Liver (tissue), 9 donors: ENCODE data around the gene CLN6. TPM values are rescaled to one million over a fixed set of nuclear protein-coding genes. Genes with fewer than 3 reads are reported as not detected.

Experiments
- DNase-seq: peaks from one replicate; pipeline ENCODE4 v3.0.0-alpha.2; 2017; ENCODE audit warnings: low spot score
- H3K27ac ChIP-seq, 2 donors: one replicate each; pipeline ENCODE4 v1.7.0; 2013; ENCODE audit warnings: inconsistent platforms in 2 of 2, low read length in 2 of 2, control low read depth in 1 of 2, low read depth in 1 of 2, mild to moderate bottlenecking in 1 of 2
- H3K27me3 ChIP-seq, 4 donors: one replicate each; pipeline versions ENCODE4 v1.6.1 to v1.7.0; 2013; ENCODE audit warnings: low read length in 3 of 4, inconsistent platforms in 1 of 4, mild to moderate bottlenecking in 1 of 4, moderate library complexity in 1 of 4; ENCODE audit not compliant: control insufficient read depth in 4 of 4, insufficient read depth in 4 of 4
- H3K36me3 ChIP-seq, 4 donors: one replicate each; pipeline versions ENCODE4 v1.6.1 to v1.7.0; 2013; ENCODE audit warnings: low read length in 3 of 4, mild to moderate bottlenecking in 3 of 4, low read depth in 1 of 4, moderate library complexity in 1 of 4; ENCODE audit not compliant: control insufficient read depth in 4 of 4, insufficient read depth in 3 of 4
- H3K4me1 ChIP-seq, 4 donors: one replicate each; pipeline versions ENCODE4 v1.6.1 to v1.7.0; 2013; ENCODE audit warnings: low read length in 3 of 4, mild to moderate bottlenecking in 3 of 4, moderate library complexity in 1 of 4; ENCODE audit not compliant: control insufficient read depth in 4 of 4, insufficient read depth in 4 of 4
- H3K4me3 ChIP-seq, 3 donors: one replicate each; pipeline versions ENCODE4 v1.6.1 to v1.7.0; 2013; ENCODE audit warnings: low read length in 3 of 3, control low read depth in 1 of 3, low read depth in 1 of 3, mild to moderate bottlenecking in 1 of 3
- H3K9ac ChIP-seq, 2 donors: one replicate each; pipeline ENCODE4 v1.7.0; 2013; ENCODE audit warnings: low read length in 2 of 2, mild to moderate bottlenecking in 2 of 2, moderate library complexity in 2 of 2, control low read depth in 1 of 2, low read depth in 1 of 2
- H3K9me3 ChIP-seq, 4 donors: one replicate each; pipeline versions ENCODE4 v1.6.1 to v1.7.0; 2013; ENCODE audit warnings: low read length in 3 of 4; ENCODE audit not compliant: control insufficient read depth in 4 of 4
- ATF3 ChIP-seq: IDR thresholded peaks from 2 replicates; pipeline ENCODE4 v1.6.1; 2016; ENCODE audit warnings: antibody characterized with exemption
- CTCF ChIP-seq: fragments of 150-350 bp; IDR thresholded peaks from 2 replicates; pipeline ENCODE4 v1.5.1; 2017; ENCODE audit warnings: improper control_type of control experiment, low read depth, low read length; ENCODE audit not compliant: missing input control
- EGR1 ChIP-seq, 2 donors: IDR thresholded peaks; 2 replicates each; pipeline ENCODE4 v1.6.1; 2016 to 2018; ENCODE audit warnings: antibody characterized with exemption in 2 of 2, low read depth in 2 of 2
- FOXA1 ChIP-seq: IDR thresholded peaks from 2 replicates; pipeline ENCODE4 v1.6.1; 2016; ENCODE audit warnings: antibody characterized with exemption
- FOXA2 ChIP-seq: IDR thresholded peaks from 2 replicates; pipeline ENCODE4 v1.6.1; 2016; ENCODE audit warnings: antibody characterized with exemption
- GABPA ChIP-seq, 2 donors: IDR thresholded peaks in 1 of 2; conservative IDR thresholded peaks in 1 of 2; 2 replicates each; pipeline ENCODE4 v1.6.1; 2016; ENCODE audit warnings: antibody characterized with exemption in 2 of 2, mild to moderate bottlenecking in 1 of 2, moderate library complexity in 1 of 2
- HNF4A ChIP-seq, 2 donors: conservative IDR thresholded peaks; 2 replicates each; pipeline ENCODE4 v1.6.1; 2016; ENCODE audit warnings: antibody characterized with exemption in 2 of 2, mild to moderate bottlenecking in 2 of 2
- HNF4G ChIP-seq: IDR thresholded peaks from 2 replicates; pipeline ENCODE4 v1.6.1; 2016; ENCODE audit warnings: antibody characterized with exemption
- JUND ChIP-seq, 2 donors: IDR thresholded peaks; 2 replicates each; pipeline ENCODE4 v1.6.1; 2016; ENCODE audit warnings: antibody characterized with exemption in 2 of 2
- MAX ChIP-seq: IDR thresholded peaks from 2 replicates; pipeline ENCODE4 v1.6.1; 2016; ENCODE audit warnings: antibody characterized with exemption
- NR2F2 ChIP-seq: IDR thresholded peaks from 2 replicates; pipeline ENCODE4 v1.6.1; 2016; ENCODE audit warnings: antibody characterized with exemption
- RAD21 ChIP-seq, 2 donors: IDR thresholded peaks; 2 replicates each; pipeline ENCODE4 v1.6.1; 2016; ENCODE audit warnings: antibody characterized with exemption in 2 of 2, mild to moderate bottlenecking in 2 of 2
- REST ChIP-seq: IDR thresholded peaks from 2 replicates; pipeline ENCODE4 v1.6.1; 2016; ENCODE audit warnings: antibody characterized with exemption, mild to moderate bottlenecking
- RXRA ChIP-seq, 2 donors: IDR thresholded peaks; 2 replicates each; pipeline ENCODE4 v1.6.1; 2017 to 2018; ENCODE audit warnings: antibody characterized with exemption in 2 of 2, mild to moderate bottlenecking in 1 of 2
- SP1 ChIP-seq: IDR thresholded peaks from 2 replicates; pipeline ENCODE4 v1.6.1; 2018; ENCODE audit warnings: antibody characterized with exemption, mild to moderate bottlenecking
- TAF1 ChIP-seq: conservative IDR thresholded peaks from 2 replicates; pipeline ENCODE4 v1.6.1; 2016; ENCODE audit warnings: antibody characterized with exemption, mild to moderate bottlenecking
- YY1 ChIP-seq: IDR thresholded peaks from 2 replicates; pipeline ENCODE4 v1.6.1; 2016; ENCODE audit warnings: antibody characterized with exemption, mild to moderate bottlenecking
- ZBTB33 ChIP-seq: IDR thresholded peaks from 2 replicates; pipeline ENCODE4 v1.6.1; 2016; ENCODE audit warnings: antibody characterized with exemption
- WGBS: extraction: QIAGEN DNeasy Blood & Tissue Kit; methylation state at CpG from one replicate; pipeline ENCODE4 v1.1.7; 2013; 5-methylcytosine and 5-hydroxymethylcytosine counted together
- polyA plus RNA-seq, 2 donors: library from polyadenylated mRNA; stranded (reverse) in 1 of 2; unstranded in 1 of 2; fragments of 200-250 nt in 1 of 2; fragments of >200 nt in 1 of 2; fragmentation: Nextera tagmentation in 1 of 2; extraction: Ambion mirVana in 1 of 2; gene quantifications; one replicate each; pipeline versions ENCODE4 v1.2.1 to v1.2.3, GENCODE V29; 2013 to 2015
- total RNA-seq, 2 donors: library from RNA; depleted of rRNA; stranded (reverse); fragments of >200 nt; gene quantifications; one replicate each; pipeline ENCODE4 v1.2.3, GENCODE V29; 2014
- donor health status: healthy.
- donor health status: healthy.
- donor health status: healthy.
- donor health status: healthy.
- donor health status: healthy.

Gene CLN6
- total and polyA plus RNA-seq, 4 donors, result 7.2 to 21.2 (median 15.4) TPM

GRCh38 chr15:68176601-68177000 is 52.9 kb downstream of the CLN6 start:
- 97% methylated on average over 3 of the region's 3 CpGs for WGBS
- DNase-seq, result no peak
- Histone ChIP-seq H3K9me3 (no peaks in the 10 kb centered on the region), H3K36me3 (peaks cover 1 to 42% (median 28%) of the 10 kb centered on the region in 4 donors), H3K27me3 (no peaks in the 10 kb centered on the region), H3K4me3 (no peak overlapping the region), H3K9ac (no peak overlapping the region), H3K4me1 (no peaks in the 10 kb centered on the region), H3K27ac (no peak overlapping the region)
- TF ChIP-seq RXRA (IDR thresholded peaks at IDR 0.05), result no peak
- TF ChIP-seq JUND (IDR thresholded peaks at IDR 0.05), result no peak
- TF ChIP-seq GABPA (IDR thresholded peaks at IDR 0.05 in 1 of 2, conservative IDR thresholded peaks at IDR 0.05 in 1 of 2), result no peak
- no peak for TF ChIP-seq HNF4G
- TF ChIP-seq FOXA2, result no peak
- no peak for TF ChIP-seq RAD21 (IDR thresholded peaks at IDR 0.05)
- TF ChIP-seq ZBTB33, result no peak
- no peak for TF ChIP-seq REST
- TF ChIP-seq CTCF, result no peak
- TF ChIP-seq EGR1 (IDR thresholded peaks at IDR 0.05; ENCODE audit: low read depth in 2 of 2), result no peak
- TF ChIP-seq SP1, result no peak
- TF ChIP-seq HNF4A (conservative IDR thresholded peaks at IDR 0.05), result no peak
- no peak for TF ChIP-seq YY1
- TF ChIP-seq TAF1, result no peak
- no peak for TF ChIP-seq NR2F2
- no peak for TF ChIP-seq MAX
- TF ChIP-seq ATF3, result no peak
- no peak for TF ChIP-seq FOXA1

GRCh38 chr15:68175526-68175925 is 54.0 kb downstream of the CLN6 start:
- 69% methylated on average over 2 of the region's 2 CpGs for WGBS
- Histone ChIP-seq H3K9me3 (no peaks in the 10 kb centered on the region), H3K9ac (no peak overlapping the region), H3K27ac (no peak overlapping the region), H3K4me3 (no peak overlapping the region), H3K36me3 (peaks cover 0 to 35% (median 18%) of the 10 kb centered on the region in 4 donors), H3K4me1 (no peaks in the 10 kb centered on the region), H3K27me3 (no peaks in the 10 kb centered on the region)
- no peak for DNase-seq
- TF ChIP-seq RXRA (IDR thresholded peaks at IDR 0.05), result no peak
- no peak for TF ChIP-seq HNF4A (conservative IDR thresholded peaks at IDR 0.05)
- no peak for TF ChIP-seq CTCF
- no peak for TF ChIP-seq FOXA2
- TF ChIP-seq TAF1, result no peak
- TF ChIP-seq GABPA (IDR thresholded peaks at IDR 0.05 in 1 of 2, conservative IDR thresholded peaks at IDR 0.05 in 1 of 2), result no peak
- TF ChIP-seq YY1, result no peak
- no peak for TF ChIP-seq NR2F2
